GM21825 (cell line): ENCODE measurements around the gene ECM1.

Experiments
- ATAC-seq: cut with Tn5 transposase; IDR thresholded peaks from one replicate; pipeline ENCODE4 v1.9.1; 2021; ENCODE audit warnings: mild to moderate bottlenecking, moderate library complexity; ENCODE audit not compliant: unreplicated experiment

Gene ECM1

GRCh38 chr1:150507912-150508864 lies at the start of gene ECM1:
Gene ECM1, plus strand, starts transcription at chr1:150508109. Its CDS starts 101 bp downstream, at chr1:150508210.
- ATAC-seq, result no peak

GRCh38 chr1:150464422-150464826 lies 43.5 kb upstream of the ECM1 start:
- ATAC-seq, result no peak

- ATAC-seq, result no peak
These were observed 40.9 kb upstream of the ECM1 start for GRCh38 chr1:150466964-150467363.

- no peak for ATAC-seq
These were observed 38.6 kb upstream of the ECM1 start for GRCh38 chr1:150469291-150469690.

- ATAC-seq, result no peak
These were observed 35.2 kb upstream of the ECM1 start for GRCh38 chr1:150472601-150473200.

- ATAC-seq, result no peak
These were observed 34.2 kb upstream of the ECM1 start for GRCh38 chr1:150473659-150474058.

- ATAC-seq, result no peak
These were observed 33.0 kb upstream of the ECM1 start for GRCh38 chr1:150474869-150475268.

DNA sequence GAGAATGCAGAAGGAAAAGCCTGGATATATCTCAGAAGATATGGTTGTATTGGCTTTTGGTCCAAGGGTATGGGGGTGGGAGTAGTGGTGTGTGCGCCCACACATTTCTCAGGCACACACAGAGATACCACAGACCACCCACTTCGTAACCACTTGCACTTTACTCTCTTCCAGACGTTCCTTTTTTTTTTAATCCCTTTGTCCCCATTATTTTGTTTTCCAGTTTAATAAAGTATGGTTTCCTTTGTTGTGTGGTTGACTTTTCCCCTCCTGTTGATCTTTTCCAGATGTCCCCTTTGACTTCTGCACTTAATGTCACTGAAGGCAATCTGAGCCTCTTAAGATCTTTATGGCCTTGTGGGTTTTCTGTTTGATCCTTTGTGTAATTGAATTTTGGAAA lies 31.2 kb upstream of the ECM1 start:
- no peak for ATAC-seq

GRCh38 chr1:150477320-150477719 lies 30.6 kb upstream of the ECM1 start:
- no peak for ATAC-seq

- no peak for ATAC-seq
These were observed 30.2 kb upstream of the ECM1 start for GRCh38 chr1:150477733-150478132.

- ATAC-seq, result no peak
These were observed 28.5 kb upstream of the ECM1 start for GRCh38 chr1:150479370-150479769.

DNA sequence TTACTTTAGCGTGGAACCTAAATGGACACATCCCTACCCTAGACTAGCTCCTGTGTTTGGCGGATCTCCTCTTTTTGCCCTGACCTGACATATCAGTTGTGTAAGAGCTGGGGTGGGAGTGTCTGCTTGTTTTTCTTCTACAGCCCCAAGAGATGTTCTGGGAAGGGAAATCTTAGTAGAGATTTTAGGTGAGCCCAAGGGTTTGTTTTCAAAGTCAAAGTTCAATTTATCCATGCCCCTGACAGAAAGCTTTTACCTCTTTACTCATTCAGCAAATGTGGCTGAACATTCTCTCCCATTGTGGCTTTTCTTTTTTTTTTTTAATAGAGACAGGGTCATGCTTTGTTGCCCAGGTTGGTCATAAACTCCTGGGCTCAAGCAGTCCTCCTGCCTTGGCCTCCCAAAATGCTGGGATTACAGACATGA lies 28.0 kb upstream of the ECM1 start:
- no peak for ATAC-seq

DNA sequence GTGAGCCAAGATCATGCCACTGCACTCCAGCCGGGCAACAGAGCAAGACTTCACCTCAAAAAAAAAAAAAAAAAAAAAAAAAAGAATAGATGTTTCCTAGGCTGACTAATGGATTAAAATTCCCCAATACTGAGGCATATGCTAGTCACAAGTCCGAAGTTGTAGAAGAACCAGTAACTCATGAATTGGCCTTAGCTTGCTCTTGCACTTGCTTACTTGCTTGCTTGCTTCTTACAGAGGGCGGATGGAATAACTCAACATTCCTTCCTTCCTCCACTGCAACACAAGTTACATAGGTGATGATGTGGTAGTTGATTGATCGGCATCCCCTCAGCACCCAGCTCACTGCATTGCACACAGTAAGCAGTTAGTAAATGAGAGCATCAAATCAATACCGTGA lies 23.5 kb upstream of the ECM1 start:
- ATAC-seq, result no peak

DNA sequence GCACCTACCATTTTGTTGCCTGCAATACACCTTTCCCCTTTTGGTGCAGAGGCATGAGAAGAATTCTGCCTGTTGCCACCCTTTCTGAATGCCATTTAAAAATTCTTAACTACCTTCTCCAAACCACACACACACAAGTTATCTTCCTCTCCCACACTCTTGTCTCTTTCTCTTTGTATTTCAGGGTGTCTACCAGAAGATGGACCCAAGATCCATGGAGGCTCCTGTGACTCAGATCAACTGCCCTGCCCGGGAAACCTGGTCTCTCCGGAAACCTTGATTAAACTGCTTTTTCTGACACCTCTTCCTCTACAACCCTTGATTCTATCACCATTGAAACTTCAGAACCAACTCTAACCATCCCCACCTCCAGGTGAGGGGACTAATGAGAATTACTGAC lies 23.0 kb upstream of the ECM1 start:
- no peak for ATAC-seq

DNA sequence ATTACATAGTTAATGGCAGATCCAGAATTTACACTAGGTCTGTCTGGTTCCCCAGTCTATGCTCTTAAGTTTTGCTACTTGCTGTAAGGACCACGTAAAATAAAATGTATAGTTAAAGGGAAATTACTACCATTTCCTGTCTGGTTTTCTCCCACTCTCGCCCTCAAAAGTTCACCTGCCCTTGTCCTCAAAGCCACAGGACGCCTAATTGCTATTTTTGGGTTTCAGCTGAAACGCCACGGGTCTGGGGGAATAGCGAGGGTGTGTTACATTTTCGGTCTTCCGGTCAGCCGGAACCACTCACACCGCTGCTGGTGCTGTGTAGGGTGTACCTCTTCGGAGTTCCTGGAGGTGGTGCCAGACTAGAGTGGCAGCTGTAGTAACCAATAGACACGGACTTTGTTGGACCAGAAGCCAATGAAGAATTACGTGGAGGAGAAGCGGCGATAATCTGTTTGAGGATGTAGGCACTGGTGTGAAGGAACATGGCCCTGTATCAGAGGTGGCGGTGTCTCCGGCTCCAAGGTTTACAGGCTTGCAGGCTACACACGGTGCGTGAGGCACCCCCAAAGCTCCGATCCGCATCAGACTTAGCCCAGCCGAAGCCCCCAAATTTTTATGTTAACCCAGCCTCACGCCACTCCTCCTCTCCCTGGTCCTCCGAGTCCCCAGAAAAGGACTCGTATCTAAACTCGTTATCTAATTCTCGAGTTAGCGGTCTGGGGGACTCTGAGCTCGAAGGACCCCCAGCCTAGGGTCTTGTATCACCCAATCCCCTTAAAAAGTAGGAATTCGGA lies 20.7 kb upstream of the ECM1 start, which contains the start of gene TARS2:
Gene TARS2, plus strand, starts transcription at position 454 of the 797 bp plus-strand sequence. Its CDS starts 32 bp downstream, at position 486.
- peak; percentile 99 for ATAC-seq

DNA sequence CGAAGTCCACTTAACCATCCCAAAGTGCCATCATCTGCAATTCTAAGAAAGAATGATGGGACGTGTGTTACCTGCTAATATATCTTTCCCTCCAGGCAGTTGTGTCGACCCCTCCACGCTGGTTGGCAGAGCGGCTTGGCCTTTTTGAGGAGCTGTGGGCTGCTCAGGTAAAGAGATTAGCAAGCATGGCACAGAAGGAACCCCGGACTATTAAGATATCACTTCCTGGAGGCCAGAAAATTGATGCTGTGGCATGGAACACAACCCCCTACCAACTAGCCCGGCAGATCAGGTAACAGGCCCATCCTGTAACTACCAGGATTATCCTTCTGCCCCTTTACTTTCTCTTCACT lies 20.2 kb upstream of the ECM1 start:
- ATAC-seq, result no peak

DNA sequence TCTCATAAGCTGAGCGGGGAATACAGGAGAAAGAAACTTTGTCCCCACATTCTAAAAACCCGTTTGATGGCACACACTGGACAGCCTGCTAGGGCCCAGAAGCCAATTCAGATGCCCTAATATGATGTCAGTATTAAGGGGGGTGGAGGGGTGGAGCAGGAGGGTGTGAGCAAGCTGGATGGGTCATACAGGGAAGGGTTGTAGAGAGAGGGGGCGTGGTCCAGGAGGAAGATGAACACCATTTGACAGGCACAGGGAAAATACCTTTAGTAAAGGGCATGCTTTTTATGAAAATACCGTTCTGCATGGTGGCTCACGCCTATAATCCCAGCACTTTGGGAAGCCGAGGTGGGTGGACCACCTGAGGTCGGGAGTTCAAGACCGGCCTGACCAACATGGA lies 14.7 kb upstream of the ECM1 start:
- ATAC-seq, result no peak

- ATAC-seq, result no peak
These were observed 9.6 kb upstream of the ECM1 start for GRCh38 chr1:150498342-150498741.

DNA sequence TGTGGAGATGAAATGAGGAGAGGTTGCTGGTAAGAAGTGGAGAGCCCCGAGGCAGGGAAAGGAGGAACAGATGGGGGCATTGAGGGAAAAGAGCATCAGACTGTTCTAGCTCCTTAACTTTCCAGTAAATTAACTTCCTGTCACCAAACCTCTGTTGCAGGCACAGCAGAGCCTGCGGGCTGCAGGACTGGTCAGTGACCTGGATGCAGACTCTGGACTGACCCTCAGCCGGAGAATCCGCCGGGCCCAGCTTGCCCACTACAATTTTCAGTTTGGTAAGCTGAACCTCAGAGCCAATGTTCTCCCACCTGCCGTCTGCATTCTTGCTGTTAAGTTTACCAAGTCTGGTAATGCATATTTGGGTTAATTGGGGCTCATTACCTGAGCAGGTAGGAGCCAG lies 2.5 kb upstream of the ECM1 start:
- no peak for ATAC-seq

GRCh38 chr1:150508982-150509381 lies 1.1 kb downstream of the ECM1 start:
- no peak for ATAC-seq

- ATAC-seq, result no peak
These were observed 3.6 kb downstream of the ECM1 start for GRCh38 chr1:150511551-150511950.
